ENCODE measurements around the gene CELSR2.

CELSR2 gene

DNA sequence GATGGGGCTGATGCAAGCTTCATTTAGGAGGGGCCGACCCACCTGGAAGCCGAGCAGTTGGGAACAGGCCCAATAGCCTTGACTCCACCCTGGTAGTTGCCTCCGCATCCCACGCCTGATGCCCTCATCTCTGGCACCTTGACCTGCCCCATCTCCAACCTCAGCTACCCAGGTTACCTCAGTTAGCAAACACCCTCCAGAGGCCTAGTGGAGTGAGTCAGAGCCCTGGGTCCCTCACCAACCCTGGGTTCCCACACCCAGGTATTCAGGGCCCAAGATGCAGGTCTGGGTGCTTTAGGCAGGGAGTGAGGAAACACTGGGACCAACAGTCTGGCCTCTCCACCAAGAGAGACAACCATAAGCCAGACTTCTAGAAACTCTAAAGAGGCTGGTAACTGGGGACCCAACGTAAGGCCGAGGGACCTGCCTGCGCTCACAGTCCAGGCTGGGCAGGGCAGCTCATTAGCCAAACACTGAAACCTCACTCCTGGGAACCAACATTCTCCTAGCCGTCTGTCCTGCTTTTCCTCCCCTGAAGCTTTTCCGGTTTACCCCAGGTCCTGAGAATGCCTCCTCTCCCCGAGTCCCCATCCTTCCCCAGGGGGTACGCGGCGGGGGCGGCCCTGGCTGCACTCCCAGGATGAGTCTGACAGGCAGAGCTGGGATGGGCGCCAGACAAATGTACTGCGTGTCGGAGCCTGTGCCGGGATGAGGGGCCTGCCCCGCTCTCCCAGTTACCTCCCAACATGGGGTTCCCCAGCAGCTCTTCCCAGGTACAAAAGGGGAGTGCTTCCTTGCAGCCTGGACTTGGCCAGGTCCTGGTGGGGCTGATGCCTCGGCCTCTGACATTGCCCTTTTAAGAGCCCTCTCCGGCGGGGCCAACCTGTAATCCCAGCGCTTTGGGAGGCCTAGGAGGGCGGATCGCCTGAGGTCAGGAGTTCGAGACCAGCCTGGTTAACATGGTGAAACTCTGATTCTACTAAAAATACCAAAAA is 8.9 kb upstream of the CELSR2 start:
- Histone ChIP-seq H3K4me3 (ENCODE audit: low read depth in 1 of 2, low read length in 1 of 2) (no peak overlapping the region), H3K4me1 (ENCODE audit: control insufficient read depth in 1 of 2, insufficient read depth in 1 of 2, low read depth in 1 of 2, low read length in 1 of 2) (no peaks in the 10 kb centered on the region), H3K27ac (no peak overlapping the region), H3K9me3 (no peaks in the 10 kb centered on the region), H3K36me3 (peaks cover 46% of the 10 kb centered on the region), H3K27me3 (peaks cover 44% of the 10 kb centered on the region)
- TF ChIP-seq, protein P1, sequence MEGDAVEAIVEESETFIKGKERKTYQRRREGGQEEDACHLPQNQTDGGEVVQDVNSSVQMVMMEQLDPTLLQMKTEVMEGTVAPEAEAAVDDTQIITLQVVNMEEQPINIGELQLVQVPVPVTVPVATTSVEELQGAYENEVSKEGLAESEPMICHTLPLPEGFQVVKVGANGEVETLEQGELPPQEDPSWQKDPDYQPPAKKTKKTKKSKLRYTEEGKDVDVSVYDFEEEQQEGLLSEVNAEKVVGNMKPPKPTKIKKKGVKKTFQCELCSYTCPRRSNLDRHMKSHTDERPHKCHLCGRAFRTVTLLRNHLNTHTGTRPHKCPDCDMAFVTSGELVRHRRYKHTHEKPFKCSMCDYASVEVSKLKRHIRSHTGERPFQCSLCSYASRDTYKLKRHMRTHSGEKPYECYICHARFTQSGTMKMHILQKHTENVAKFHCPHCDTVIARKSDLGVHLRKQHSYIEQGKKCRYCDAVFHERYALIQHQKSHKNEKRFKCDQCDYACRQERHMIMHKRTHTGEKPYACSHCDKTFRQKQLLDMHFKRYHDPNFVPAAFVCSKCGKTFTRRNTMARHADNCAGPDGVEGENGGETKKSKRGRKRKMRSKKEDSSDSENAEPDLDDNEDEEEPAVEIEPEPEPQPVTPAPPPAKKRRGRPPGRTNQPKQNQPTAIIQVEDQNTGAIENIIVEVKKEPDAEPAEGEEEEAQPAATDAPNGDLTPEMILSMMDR (IDR thresholded peaks at IDR 0.05), result no peak

DNA sequence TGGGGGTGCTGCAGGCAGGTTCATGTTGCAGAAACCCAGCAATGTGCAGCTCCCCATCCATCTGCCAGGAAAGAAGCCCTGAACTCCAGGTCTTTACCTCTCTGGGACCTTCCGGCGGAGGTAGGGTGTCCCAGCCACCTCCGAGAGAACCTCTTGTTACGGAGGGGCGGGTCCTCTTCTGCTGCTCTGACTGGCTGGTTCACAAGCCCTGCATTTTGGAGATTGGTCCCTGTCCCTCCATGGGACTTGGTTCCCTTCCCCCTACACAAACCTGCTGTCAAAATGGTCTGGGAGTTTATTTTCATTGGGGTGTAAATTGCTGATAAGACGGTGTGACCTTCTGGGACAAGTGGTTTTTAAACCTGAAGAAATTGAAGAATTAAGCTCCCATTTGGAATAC is 8.0 kb upstream of the CELSR2 start:
- Histone ChIP-seq H3K27ac (no peak overlapping the region), H3K27me3 (peaks cover 52% of the 10 kb centered on the region), H3K4me1 (ENCODE audit: control insufficient read depth in 1 of 2, insufficient read depth in 1 of 2, low read depth in 1 of 2, low read length in 1 of 2) (no peaks in the 10 kb centered on the region), H3K9me3 (no peaks in the 10 kb centered on the region), H3K36me3 (peaks cover 37% of the 10 kb centered on the region), H3K4me3 (ENCODE audit: low read depth in 1 of 2, low read length in 1 of 2) (no peak overlapping the region)
- TF ChIP-seq, protein P1 (IDR thresholded peaks at IDR 0.05), result no peak

DNA sequence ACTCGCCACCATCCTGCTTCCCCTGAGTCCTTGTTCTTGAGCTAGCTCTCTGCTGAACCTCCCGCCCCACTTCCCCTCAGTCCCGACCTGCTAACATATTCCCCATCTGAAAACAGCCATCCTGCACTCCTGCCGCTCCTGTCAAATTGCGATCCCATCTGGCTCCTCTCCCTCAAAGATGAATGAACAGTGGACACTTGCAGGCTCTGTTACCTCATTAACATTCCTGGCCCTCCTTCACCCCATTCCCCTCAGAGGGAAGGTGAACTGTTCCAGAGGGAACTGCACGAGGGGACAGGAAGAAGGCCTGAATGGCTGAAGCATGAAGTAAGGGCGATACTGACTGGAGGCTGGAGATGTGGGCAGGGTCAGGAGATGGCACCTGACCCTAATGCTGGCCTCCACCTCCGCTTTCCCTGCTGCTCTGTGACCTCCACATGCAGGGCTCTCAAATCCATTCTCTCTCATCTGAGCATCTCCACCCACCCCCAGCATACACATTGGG is 7.4 kb upstream of the CELSR2 start:
- H3K27ac ChIP-seq, result no peak overlapping the region
- H3K9me3 ChIP-seq, result no peaks in the 10 kb centered on the region
- peaks cover 58% of the 10 kb centered on the region for H3K27me3 ChIP-seq
- TF ChIP-seq, protein P1 (IDR thresholded peaks at IDR 0.05), result no peak
- H3K4me1 ChIP-seq (ENCODE audit: control insufficient read depth in 1 of 2, insufficient read depth in 1 of 2, low read depth in 1 of 2, low read length in 1 of 2), result no peaks in the 10 kb centered on the region
- H3K36me3 ChIP-seq, result peaks cover 32% of the 10 kb centered on the region
- H3K4me3 ChIP-seq (ENCODE audit: low read depth in 1 of 2, low read length in 1 of 2), result no peak overlapping the region

DNA sequence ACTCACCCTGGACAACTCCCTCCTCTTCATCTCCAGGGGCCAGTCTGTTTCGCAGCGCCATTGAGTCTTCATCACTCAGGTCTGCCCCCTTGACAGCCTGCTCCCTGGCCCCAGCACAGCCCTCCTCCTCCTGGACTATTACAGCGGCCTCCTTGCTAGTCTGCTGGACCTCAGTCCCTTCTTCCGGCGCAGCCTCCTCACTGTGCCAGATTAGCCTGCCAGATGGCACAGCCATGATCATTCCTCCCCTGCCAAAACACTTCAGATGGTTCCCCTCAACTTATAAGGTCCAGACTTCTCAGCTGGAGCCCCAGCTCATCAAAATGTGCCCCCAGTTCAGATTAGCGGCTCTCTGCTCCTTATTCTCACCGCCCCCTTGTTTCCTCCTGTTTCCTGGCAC is 7.0 kb upstream of the CELSR2 start:
- H3K36me3 ChIP-seq, result peaks cover 27% of the 10 kb centered on the region
- no peaks in the 10 kb centered on the region for H3K4me1 ChIP-seq (ENCODE audit: control insufficient read depth in 1 of 2, insufficient read depth in 1 of 2, low read depth in 1 of 2, low read length in 1 of 2)
- no peak overlapping the region for H3K4me3 ChIP-seq (ENCODE audit: low read depth in 1 of 2, low read length in 1 of 2)
- no peaks in the 10 kb centered on the region for H3K9me3 ChIP-seq
- no peak overlapping the region for H3K27ac ChIP-seq
- peaks cover 63% of the 10 kb centered on the region for H3K27me3 ChIP-seq
- TF ChIP-seq, protein P1 (IDR thresholded peaks at IDR 0.05), result no peak

DNA sequence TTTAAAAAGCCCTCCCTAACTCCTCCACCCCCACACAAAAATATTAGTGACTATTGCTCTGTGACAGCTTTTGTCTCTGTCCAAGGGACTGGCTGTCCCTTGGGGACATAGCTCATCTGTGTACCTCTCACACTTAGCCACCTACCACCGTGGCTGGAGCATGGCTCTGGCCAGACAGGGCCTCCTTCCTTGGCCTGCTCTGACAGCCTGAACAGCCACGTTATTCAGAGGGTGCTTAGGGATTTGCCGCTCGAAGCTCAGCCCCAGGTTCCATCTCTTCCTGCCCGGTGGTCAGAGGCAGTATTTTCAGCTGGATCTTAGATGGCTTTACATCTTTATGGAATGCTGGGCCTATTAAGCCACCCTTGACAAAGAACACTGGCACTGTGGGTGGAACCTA is 6.1 kb upstream of the CELSR2 start:
- H3K27me3 ChIP-seq, result peaks cover 71% of the 10 kb centered on the region
- no peak overlapping the region for H3K27ac ChIP-seq
- H3K36me3 ChIP-seq, result peaks cover 18% of the 10 kb centered on the region
- H3K4me3 ChIP-seq (ENCODE audit: low read depth in 1 of 2, low read length in 1 of 2), result no peak overlapping the region
- H3K4me1 ChIP-seq (ENCODE audit: control insufficient read depth in 1 of 2, insufficient read depth in 1 of 2, low read depth in 1 of 2, low read length in 1 of 2), result no peaks in the 10 kb centered on the region
- no peaks in the 10 kb centered on the region for H3K9me3 ChIP-seq
- TF ChIP-seq, protein P1 (IDR thresholded peaks at IDR 0.05), result no peak
